Esophagus muscularis mucosa (tissue), 4 donors: ENCODE measurements around the gene TMEM156. TPM values are rescaled to one million over a fixed set of nuclear protein-coding genes. Genes with fewer than 3 reads are reported as not detected.

Experiments used
- DNase-seq: peaks from one replicate; pipeline ENCODE4 v3.0.0-alpha.2; 2017; ENCODE audit errors: extremely low spot score
- H3K27ac ChIP-seq, 4 donors: fragments of 200-600 bp; sonication (generic); replicated peaks in 1 of 4; 1 replicate in 3 of 4; 2 replicates in 1 of 4; pipeline ENCODE4 v1.5.1; 2016 to 2019; ENCODE audit warnings: mild to moderate bottlenecking in 1 of 4
- H3K27me3 ChIP-seq, 4 donors: fragments of 200-600 bp; sonication (generic); one replicate each; pipeline versions ENCODE4 v1.5.1 to v1.6.0; 2016 to 2019
- H3K36me3 ChIP-seq, 4 donors: fragments of 200-600 bp; sonication (generic); one replicate each; pipeline ENCODE4 v1.5.1; 2016 to 2019
- H3K4me1 ChIP-seq, 4 donors: fragments of 200-600 bp; sonication (generic); one replicate each; pipeline ENCODE4 v1.5.1; 2016 to 2019
- H3K4me3 ChIP-seq, 4 donors: fragments of 200-600 bp; sonication (generic); 1 replicate in 2 of 4; 2 replicates in 2 of 4; pipeline ENCODE4 v1.5.1; 2016 to 2019; ENCODE audit warnings: mild to moderate bottlenecking in 4 of 4, moderate library complexity in 1 of 4
- H3K9me3 ChIP-seq, 4 donors: fragments of 200-600 bp; sonication (generic); 1 replicate in 3 of 4; 2 replicates in 1 of 4; pipeline ENCODE4 v1.5.1; 2016 to 2019
- CTCF ChIP-seq, 3 experiments: fragments of 200-600 bp in 2 of 3; fragments of 450-650 bp in 1 of 3; sonication (generic) in 2 of 3; IDR thresholded peaks; one replicate each; pipeline ENCODE4 v1.5.1; 2017 to 2019; ENCODE audit warnings: antibody characterized with exemption in 3 of 3, mild to moderate bottlenecking in 2 of 3, moderate library complexity in 1 of 3
- EP300 ChIP-seq: sonication (generic); formaldehyde crosslinking; IDR thresholded peaks from one replicate; pipeline ENCODE4 v1.6.1; 2017; ENCODE audit warnings: antibody characterized with exemption
- POLR2A ChIP-seq: fragments of 450-650 bp; IDR thresholded peaks from one replicate; pipeline ENCODE4 v1.6.1; 2017; ENCODE audit warnings: antibody characterized with exemption, moderate library complexity, mild to moderate bottlenecking, low read depth
- POLR2AphosphoS5 ChIP-seq, 2 donors: sonication (generic); formaldehyde crosslinking; IDR thresholded peaks; one replicate each; pipeline ENCODE4 v1.6.1; 2017; ENCODE audit warnings: antibody characterized with exemption in 2 of 2
- WGBS: methylation state at CpG from one replicate; pipeline ENCODE4 v1.1.5; 2018; 5-methylcytosine and 5-hydroxymethylcytosine counted together
- intact Hi-C: fragments of 100-400 bp; cut with DNase I; formaldehyde crosslinking; loops from one replicate; pipeline ENCODE4 v1.15.1; 2023
- total RNA-seq, 4 donors: library from RNA; depleted of rRNA; stranded (reverse); fragments of >200 nt; gene quantifications; one replicate each; pipeline versions ENCODE4 v1.1.0 to v1.2.1, GENCODE V29; 2016

The TMEM156 gene
- total RNA-seq, 4 donors from 2014 or later, result 0.50 TPM; not detected in 3

- H3K9me3 ChIP-seq, result no peaks in the 10 kb centered on the region
- TF ChIP-seq POLR2A, result no peak
- no peak for TF ChIP-seq CTCF (IDR thresholded peaks at IDR 0.05)
- TF ChIP-seq POLR2AphosphoS5 (IDR thresholded peaks at IDR 0.05), result no peak
- no peak overlapping the region for H3K27ac ChIP-seq
- H3K36me3 ChIP-seq, result no peaks in the 10 kb centered on the region
- H3K27me3 ChIP-seq, result no peaks in the 10 kb centered on the region
- no peaks in the 10 kb centered on the region for H3K4me1 ChIP-seq
- intact Hi-C loops, result no loop called here
- 86% methylated on average over 3 of the region's 3 CpGs for WGBS
- H3K4me3 ChIP-seq, result no peak overlapping the region
- DNase-seq, result no peak
Measured at GRCh38 chr4:39030725-39031124, 1.5 kb downstream of the TMEM156 start.

GRCh38 chr4:39029752-39030694 is 2.2 kb downstream of the TMEM156 start:
- Histone ChIP-seq H3K4me1 (no peaks in the 10 kb centered on the region), H3K4me3 (no peak overlapping the region), H3K27ac (no peak overlapping the region), H3K9me3 (no peaks in the 10 kb centered on the region), H3K36me3 (no peaks in the 10 kb centered on the region), H3K27me3 (no peaks in the 10 kb centered on the region)
- TF ChIP-seq POLR2AphosphoS5 (IDR thresholded peaks at IDR 0.05) (no peak), EP300 (no peak), CTCF (IDR thresholded peaks at IDR 0.05) (no peak), POLR2A (no peak)
- DNase-seq, result no peak
- intact Hi-C loops, result no loop called here

GRCh38 chr4:39026096-39026495 is 6.1 kb downstream of the TMEM156 start:
- no peak overlapping the region for H3K27ac ChIP-seq
- DNase-seq, result no peak
- no peak overlapping the region for H3K4me3 ChIP-seq
- TF ChIP-seq CTCF (IDR thresholded peaks at IDR 0.05) (no peak), POLR2A (no peak)
- no peaks in the 10 kb centered on the region for H3K36me3 ChIP-seq
- H3K27me3 ChIP-seq, result no peaks in the 10 kb centered on the region
- intact Hi-C loops, result no loop called here
- no peaks in the 10 kb centered on the region for H3K9me3 ChIP-seq
- no peaks in the 10 kb centered on the region for H3K4me1 ChIP-seq

- H3K4me1 ChIP-seq, result no peaks in the 10 kb centered on the region
- no peak overlapping the region for H3K4me3 ChIP-seq
- TF ChIP-seq POLR2A (no peak), CTCF (IDR thresholded peaks at IDR 0.05) (no peak), POLR2AphosphoS5 (IDR thresholded peaks at IDR 0.05) (no peak), EP300 (no peak)
- intact Hi-C loops, result no loop called here
- H3K36me3 ChIP-seq, result no peaks in the 10 kb centered on the region
- H3K27me3 ChIP-seq, result no peaks in the 10 kb centered on the region
- H3K27ac ChIP-seq, result no peak overlapping the region
- H3K9me3 ChIP-seq, result no peaks in the 10 kb centered on the region
- no peak for DNase-seq
- WGBS, result 85% methylated on average over 4 of the region's 4 CpGs
Measured at GRCh38 chr4:39025552-39026085, 6.6 kb downstream of the TMEM156 start.
